HG03432 (cell line): ENCODE results near the gene TTC9B.

ENCODE experiments used
- ATAC-seq: cut with Tn5 transposase; IDR thresholded peaks from one replicate; pipeline ENCODE4 v1.9.1; 2021; ENCODE audit warnings: mild to moderate bottlenecking, moderate library complexity; ENCODE audit not compliant: unreplicated experiment

TTC9B gene

GRCh38 chr19:40249201-40249600 is 31.0 kb upstream of the TTC9B start:
- ATAC-seq = no peak

- ATAC-seq = no peak
Observed at GRCh38 chr19:40247735-40248262, 29.6 kb upstream of the TTC9B start.

- no peak for ATAC-seq
Observed at GRCh38 chr19:40247178-40247577, 29.0 kb upstream of the TTC9B start.

- no peak for ATAC-seq
Observed at GRCh38 chr19:40246292-40247073, 28.3 kb upstream of the TTC9B start.

GRCh38 chr19:40245506-40246128 is 27.4 kb upstream of the TTC9B start:
- no peak for ATAC-seq

GRCh38 chr19:40244579-40245317 is 26.6 kb upstream of the TTC9B start:
- ATAC-seq = no peak

DNA sequence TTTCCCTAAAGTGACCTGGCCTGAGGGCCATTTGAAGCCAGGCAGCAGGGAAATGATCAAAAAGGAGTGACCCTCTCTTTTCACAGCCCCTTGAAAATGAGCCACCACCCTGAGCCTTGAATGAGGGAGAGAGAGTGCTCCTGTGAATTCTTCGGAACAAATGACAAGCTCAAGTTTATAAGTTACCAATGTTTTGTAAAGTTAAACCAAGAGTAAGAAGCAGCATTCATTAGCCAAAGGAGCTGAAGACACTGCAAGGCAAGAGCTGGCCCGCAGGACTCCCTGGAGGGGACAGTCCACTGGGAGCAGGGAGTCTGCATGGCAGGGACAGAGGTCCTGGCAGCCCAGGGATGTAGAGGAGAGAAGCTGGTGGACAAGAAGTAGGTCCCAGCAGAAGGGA is 25.0 kb upstream of the TTC9B start:
- no peak for ATAC-seq

DNA sequence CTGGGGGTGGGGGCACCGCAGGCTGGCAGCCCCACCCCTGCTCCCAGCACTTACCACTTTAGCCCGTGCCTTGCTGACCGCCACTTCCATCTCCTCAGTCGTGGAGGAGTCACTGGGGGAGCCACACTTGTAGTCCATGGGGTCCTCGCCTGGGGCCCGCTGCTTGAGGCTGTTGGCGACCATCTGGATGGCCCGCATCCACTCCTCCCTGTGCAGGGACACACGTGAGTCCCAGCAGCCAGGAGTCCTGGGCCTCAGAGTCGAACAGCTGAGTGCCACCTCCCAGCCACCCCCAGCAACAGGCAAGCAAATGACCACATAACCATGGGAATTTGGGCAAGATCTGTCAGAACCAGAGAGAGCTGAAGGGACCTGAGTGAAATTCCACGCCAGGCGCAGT is 24.3 kb upstream of the TTC9B start:
- no peak for ATAC-seq

DNA sequence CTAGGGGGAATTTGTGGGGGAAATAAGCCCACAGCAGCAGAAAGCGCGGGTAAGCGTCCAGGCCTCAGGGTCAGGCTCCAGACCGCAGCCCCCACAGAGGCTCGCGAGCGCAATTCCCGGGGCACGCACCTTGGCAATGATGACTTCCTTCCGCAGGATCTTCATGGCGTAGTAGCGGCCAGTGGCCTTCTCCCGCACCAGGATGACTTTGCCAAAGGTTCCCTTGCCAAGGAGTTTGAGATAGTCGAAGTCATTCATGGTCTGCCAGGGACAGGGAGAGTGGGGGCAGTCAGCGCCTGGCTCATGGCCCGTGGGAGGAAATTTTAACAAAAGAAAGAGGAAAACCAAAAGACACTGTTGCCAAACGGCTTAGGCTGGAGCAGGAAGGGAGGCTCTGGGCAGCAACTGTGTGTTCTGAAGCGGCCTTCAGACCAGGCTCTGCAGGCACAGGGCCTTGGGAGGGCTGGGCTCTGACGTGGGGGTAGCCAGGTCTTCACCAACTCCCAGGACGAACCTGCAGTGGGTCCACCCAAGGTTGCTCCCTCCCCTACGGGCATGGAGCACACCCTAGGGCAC is 23.7 kb upstream of the TTC9B start:
- ATAC-seq = no peak

- ATAC-seq = no peak
Observed at GRCh38 chr19:40241125-40241808, 23.1 kb upstream of the TTC9B start.

DNA sequence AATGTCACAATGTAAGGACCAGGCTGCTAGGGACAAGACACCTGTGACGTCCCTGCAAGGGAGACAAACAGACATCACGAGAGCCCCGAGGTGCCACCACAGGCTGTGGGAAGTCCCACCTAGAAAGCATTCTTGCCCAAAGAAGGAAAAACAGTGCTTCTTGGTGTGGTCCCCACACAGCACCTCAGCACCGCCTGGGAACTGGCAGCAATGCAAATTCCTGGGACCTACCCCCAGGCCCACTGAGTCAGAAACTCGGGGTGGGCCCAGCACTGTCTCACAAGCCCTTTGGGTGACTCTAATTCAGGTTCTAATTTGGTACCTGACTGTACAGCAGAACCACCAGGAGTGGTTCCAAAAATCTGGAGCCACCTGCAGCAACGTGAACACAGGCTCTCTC is 22.1 kb upstream of the TTC9B start:
- no peak for ATAC-seq

GRCh38 chr19:40239415-40240226 is 21.4 kb upstream of the TTC9B start:
- no peak for ATAC-seq

DNA sequence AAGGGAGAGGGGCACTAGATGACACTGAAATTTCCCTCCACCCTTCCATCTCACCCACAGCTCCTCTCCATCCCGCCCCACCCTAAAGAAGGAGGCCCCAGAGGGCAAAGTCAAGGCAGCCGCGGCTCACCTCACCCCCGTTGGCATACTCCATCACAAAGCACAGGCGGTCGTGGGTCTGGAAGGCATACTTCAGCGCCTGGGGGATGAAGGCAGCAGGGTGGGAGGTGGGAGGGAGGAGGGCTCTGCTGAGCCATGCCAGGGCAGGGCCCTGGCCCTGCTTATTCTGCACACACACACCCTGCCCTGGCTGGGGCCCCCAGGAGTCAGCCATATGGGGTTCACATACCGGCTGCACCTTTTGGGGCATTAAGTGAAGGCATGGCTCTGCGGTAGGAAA is 20.6 kb upstream of the TTC9B start:
- no peak for ATAC-seq

DNA sequence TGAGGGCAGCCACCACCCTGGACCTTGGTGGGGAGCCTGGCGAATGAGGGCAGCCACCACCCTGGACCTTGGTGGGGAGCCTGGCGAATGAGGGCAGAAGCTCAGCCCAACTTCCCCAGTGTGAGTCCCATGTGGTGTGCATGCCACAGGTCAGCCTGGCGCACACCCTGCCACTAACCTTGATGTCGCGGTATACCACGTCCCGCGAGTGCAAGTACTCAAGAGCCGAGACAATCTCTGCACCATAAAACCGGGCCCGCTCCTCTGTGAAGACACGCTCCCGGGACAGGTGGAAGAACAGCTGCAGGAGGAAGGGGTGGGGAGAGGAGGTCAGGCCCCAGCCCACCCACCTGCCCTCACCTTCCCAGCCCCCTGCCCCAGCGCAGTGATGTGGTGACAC is 19.6 kb upstream of the TTC9B start:
- ATAC-seq = no peak

- ATAC-seq = no peak
Observed at GRCh38 chr19:40236366-40236765, 18.2 kb upstream of the TTC9B start.

DNA sequence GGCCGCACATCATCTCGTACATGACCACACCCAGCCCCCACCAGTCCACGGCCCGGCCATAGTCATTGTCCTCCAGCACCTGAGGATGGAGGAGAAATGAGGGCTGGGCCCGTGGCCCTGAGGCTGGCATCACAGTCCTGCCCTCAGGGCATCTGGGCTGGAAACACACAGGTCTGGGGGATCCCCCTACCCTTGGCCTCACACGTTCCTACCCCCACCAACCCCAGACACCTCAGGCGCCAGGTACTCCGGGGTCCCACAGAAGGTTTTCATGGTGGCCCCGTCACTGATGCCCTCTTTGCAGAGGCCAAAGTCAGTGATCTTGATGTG is 17.8 kb upstream of the TTC9B start:
- no peak for ATAC-seq

DNA sequence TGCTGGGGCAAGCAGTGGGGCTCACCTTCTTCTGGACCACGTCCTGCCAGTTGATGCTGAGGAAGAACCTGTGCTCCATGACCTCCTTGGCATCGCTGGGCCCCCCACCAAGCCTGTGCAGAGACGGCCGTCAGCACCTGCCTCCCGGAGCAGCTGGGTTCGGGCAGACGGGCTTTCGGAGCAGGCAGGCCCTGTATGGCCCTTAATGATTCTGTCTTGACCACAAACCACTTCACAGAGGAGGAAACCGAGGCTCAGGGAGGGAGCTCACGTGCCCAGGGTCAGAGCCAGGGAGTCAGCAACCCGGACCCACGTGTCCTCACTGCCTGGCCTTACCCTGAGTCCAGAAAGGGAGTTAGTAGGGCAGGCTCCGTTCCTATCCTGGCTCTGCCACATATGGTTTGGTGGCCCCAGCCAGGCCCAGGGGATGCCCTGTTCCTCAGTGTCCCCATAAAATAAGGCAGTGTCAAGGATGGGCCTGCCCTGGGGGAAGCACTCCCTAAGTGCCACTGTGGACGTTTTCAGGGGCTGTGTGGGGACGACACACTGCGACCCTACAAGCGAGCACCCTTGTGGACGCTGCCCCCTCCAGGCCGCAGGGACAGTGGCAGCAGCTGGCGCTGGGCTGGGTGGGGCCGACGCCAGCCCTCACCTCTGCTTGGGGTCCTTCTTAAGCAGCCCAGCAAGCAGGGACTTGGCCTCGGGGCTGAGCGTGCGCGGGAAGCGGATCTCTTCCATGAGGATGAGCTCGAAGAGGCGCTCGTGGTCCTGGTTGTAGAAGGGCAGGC is 17.2 kb upstream of the TTC9B start:
- ATAC-seq = no peak

DNA sequence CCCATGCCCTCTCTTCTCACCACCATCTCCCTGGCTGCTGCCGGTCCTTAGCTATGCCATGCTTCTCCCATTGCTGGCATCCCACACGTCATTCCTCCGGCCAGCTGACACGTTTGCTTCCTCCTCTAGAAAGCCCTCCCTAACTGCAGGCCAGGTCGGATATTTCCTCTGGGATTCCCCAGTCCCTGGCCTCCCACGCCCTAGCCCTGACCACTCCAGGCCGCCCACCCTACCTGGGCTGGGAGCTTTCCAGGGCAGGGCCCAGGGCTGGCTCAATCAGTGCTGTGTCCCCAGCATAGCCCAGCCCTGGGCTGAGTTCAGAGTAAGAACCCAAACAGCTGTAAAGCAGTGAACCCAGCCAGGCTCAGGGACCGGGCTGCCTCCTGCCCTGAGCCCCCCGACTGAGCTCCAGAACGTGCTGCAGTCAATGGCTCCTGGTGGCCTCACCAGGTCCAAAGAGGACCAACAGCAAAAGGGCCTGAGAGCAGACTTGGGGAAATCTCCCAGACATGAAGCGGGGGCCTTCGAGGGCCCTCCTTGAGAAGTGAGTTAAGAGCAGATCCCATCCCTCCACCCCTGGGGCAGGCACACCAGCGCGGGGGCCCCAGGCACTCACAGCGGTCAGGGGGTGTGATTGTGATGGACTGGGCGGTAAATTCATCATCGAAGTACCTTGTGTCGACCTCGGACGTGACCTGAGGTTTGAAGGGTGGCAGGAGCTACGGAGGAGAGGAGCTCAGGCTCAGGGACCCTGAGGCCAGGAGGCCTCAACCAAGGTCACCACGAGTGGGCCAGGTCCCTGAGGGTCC is 16.4 kb upstream of the TTC9B start:
- no peak for ATAC-seq
